Neural crest cell (in vitro differentiated cells): Measurements from ENCODE around the gene PPP2CA. TPM values are rescaled to one million over a fixed set of nuclear protein-coding genes. Genes with fewer than 3 reads are reported as not detected.
"Not testable (repeated sequence)": the region's sequence is repeated elsewhere in the genome, so short reads cannot be mapped to it uniquely, and the experiment has no call there.

Experiments
- DNase-seq: peaks from one replicate; pipeline ENCODE4 v3.0.0; 2021; ENCODE audit warnings: low read depth, mixed read lengths, low spot score
- H3K27ac Mint-ChIP-seq: one replicate; pipeline ENCODE4 v1.8.0; 2021; ENCODE audit warnings: mild to moderate bottlenecking, mixed read lengths; ENCODE audit not compliant: unreplicated experiment
- H3K27me3 Mint-ChIP-seq: 2 replicates; pipeline ENCODE4 v1.8.0; 2021; ENCODE audit warnings: low read depth, mild to moderate bottlenecking, mixed read lengths
- H3K36me3 Mint-ChIP-seq: 2 replicates; pipeline ENCODE4 v1.8.0; 2021; ENCODE audit warnings: low read depth, mild to moderate bottlenecking, mixed read lengths
- H3K4me1 Mint-ChIP-seq: 2 replicates; pipeline ENCODE4 v1.8.0; 2021; ENCODE audit warnings: mixed read lengths
- H3K4me3 Mint-ChIP-seq: one replicate; pipeline ENCODE4 v1.8.0; 2021; ENCODE audit warnings: mild to moderate bottlenecking, mixed read lengths
- H3K9me3 Mint-ChIP-seq: 2 replicates; pipeline ENCODE4 v1.8.0; 2021; ENCODE audit warnings: mixed read lengths
- CTCF ChIP-seq: fragments of 200-600 bp; sonication (generic); conservative IDR thresholded peaks from 2 replicates; pipeline ENCODE4 v1.5.0; 2021; ENCODE audit warnings: antibody characterized with exemption, mild to moderate bottlenecking
- total RNA-seq: library from RNA; stranded (reverse); gene quantifications from 2 replicates; pipeline ENCODE4 v1.2.1, GENCODE V29; 2021

PPP2CA gene
- total RNA-seq, 1 donor from 2014 or later = 212 TPM

GRCh38 chr5:134227259-134227658 is 1.4 kb upstream of the PPP2CA start:
- Mint-ChIP-seq H3K9me3 (no peaks in the 10 kb centered on the region), H3K36me3 (peaks cover 5% of the 10 kb centered on the region), H3K4me1 (peaks cover 33% of the 10 kb centered on the region), H3K4me3 (peak overlapping the region; percentile 93), H3K27ac (peak overlapping the region; percentile 99), H3K27me3 (no peaks in the 10 kb centered on the region)
- TF ChIP-seq CTCF = peak; percentile 22
- DNase-seq = no peak

GRCh38 chr5:134226441-134227192 is 744 bp upstream of the PPP2CA start:
- Mint-ChIP-seq H3K27me3 (no peaks in the 10 kb centered on the region), H3K4me3 (peak overlapping the region; percentile 93), H3K4me1 (peaks cover 38% of the 10 kb centered on the region), H3K27ac (peak overlapping the region; percentile 99), H3K36me3 (peaks cover 5% of the 10 kb centered on the region), H3K9me3 (no peaks in the 10 kb centered on the region)
- no peak for TF ChIP-seq CTCF
- DNase-seq = no peak

- DNase-seq = peak; percentile 68
- H3K9me3 Mint-ChIP-seq = no peaks in the 10 kb centered on the region
- H3K27me3 Mint-ChIP-seq = no peaks in the 10 kb centered on the region
- no peak for TF ChIP-seq CTCF
- H3K36me3 Mint-ChIP-seq = peaks cover 5% of the 10 kb centered on the region
- peaks cover 49% of the 10 kb centered on the region for H3K4me1 Mint-ChIP-seq
- H3K4me3 Mint-ChIP-seq = peak overlapping the region; percentile 93
- H3K27ac Mint-ChIP-seq = peak overlapping the region; percentile 99
These were observed 739 bp downstream of the PPP2CA start for GRCh38 chr5:134224888-134225779.

- H3K4me3 Mint-ChIP-seq = peak overlapping the region; percentile 93
- peaks cover 5% of the 10 kb centered on the region for H3K36me3 Mint-ChIP-seq
- H3K4me1 Mint-ChIP-seq = peaks cover 62% of the 10 kb centered on the region
- H3K9me3 Mint-ChIP-seq = no peaks in the 10 kb centered on the region
- TF ChIP-seq CTCF = no peak
- H3K27ac Mint-ChIP-seq = no peak overlapping the region
- no peak for DNase-seq
- no peaks in the 10 kb centered on the region for H3K27me3 Mint-ChIP-seq
These were observed 2.2 kb downstream of the PPP2CA start for GRCh38 chr5:134223406-134224248.

GRCh38 chr5:134221690-134222089 is 4.2 kb downstream of the PPP2CA start:
- not testable (repeated sequence) for H3K27ac Mint-ChIP-seq, DNase-seq, H3K9me3 Mint-ChIP-seq, H3K27me3 Mint-ChIP-seq
- H3K4me1 Mint-ChIP-seq = peaks cover 61% of the 10 kb centered on the region
- peaks cover 12% of the 10 kb centered on the region for H3K36me3 Mint-ChIP-seq
- peak overlapping the region; percentile 65 for H3K4me3 Mint-ChIP-seq
